CD4-positive, alpha-beta memory T cell (primary cell): ENCODE measurements around the gene TTC34. TPM values are rescaled to one million over a fixed set of nuclear protein-coding genes. Genes with fewer than 3 reads are reported as not detected.
"Not testable (repeated sequence)": the region's sequence is repeated elsewhere in the genome, so short reads cannot be mapped to it uniquely, and the experiment has no call there.

Experiments
- CTCF ChIA-PET: fragments of 350-600 bp; sonication (Branson Sonifier 250); formaldehyde crosslinking; loops from one replicate; lab custom pipeline; 2021; ENCODE audit warnings: inconsistent platforms; ENCODE audit not compliant: partially characterized antibody; lab: Charles Lee
- POLR2A ChIA-PET: fragments of 350-600 bp; sonication (Branson Sonifier 250); formaldehyde crosslinking; loops from one replicate; lab custom pipeline; 2021; ENCODE audit not compliant: partially characterized antibody; lab: Charles Lee
- DNase-seq, 5 donors: peaks; one replicate each; pipeline versions ENCODE4 v3.0.0 to v3.0.0-alpha.2; 2020 to 2022; ENCODE audit warnings: mixed read lengths in 1 of 5
- H3K27ac ChIP-seq: one replicate; pipeline ENCODE4 v1.7.0; 2013; ENCODE audit warnings: low read depth, low read length
- H3K27me3 ChIP-seq: 2 replicates; pipeline ENCODE4 v1.7.0; 2013; ENCODE audit warnings: mild to moderate bottlenecking, low read length, moderate library complexity; ENCODE audit not compliant: insufficient read depth
- H3K36me3 ChIP-seq: 2 replicates; pipeline ENCODE4 v1.7.0; 2013; ENCODE audit warnings: mild to moderate bottlenecking, low read length, moderate library complexity; ENCODE audit not compliant: insufficient read depth
- H3K4me1 ChIP-seq: 2 replicates; pipeline ENCODE4 v1.7.0; 2013; ENCODE audit warnings: mild to moderate bottlenecking, low read length, moderate library complexity; ENCODE audit not compliant: insufficient read depth
- H3K4me3 ChIP-seq, 2 donors: one replicate each; pipeline ENCODE4 v1.7.0; 2013; ENCODE audit warnings: low read length in 2 of 2, mild to moderate bottlenecking in 1 of 2
- H3K9me3 ChIP-seq, 2 donors: one replicate each; pipeline ENCODE4 v1.7.0; 2013; ENCODE audit warnings: low read length in 2 of 2, control low read depth in 1 of 2; ENCODE audit not compliant: control insufficient read depth in 1 of 2
- H3K27ac Mint-ChIP-seq, 7 donors: one replicate each; pipeline ENCODE4 v1.8.0; 2020 to 2021; ENCODE audit warnings: mixed read lengths in 7 of 7, mild to moderate bottlenecking in 6 of 7, inconsistent platforms in 3 of 7, moderate library complexity in 3 of 7
- H3K27me3 Mint-ChIP-seq, 2 donors: one replicate each; pipeline ENCODE4 v1.8.0; 2020 to 2021; ENCODE audit warnings: mixed read lengths in 2 of 2
- H3K36me3 Mint-ChIP-seq, 2 donors: one replicate each; pipeline ENCODE4 v1.8.0; 2020 to 2021; ENCODE audit warnings: mixed read lengths in 2 of 2, inconsistent platforms in 1 of 2, mild to moderate bottlenecking in 1 of 2
- H3K4me1 Mint-ChIP-seq, 4 donors: one replicate each; pipeline ENCODE4 v1.8.0; 2020 to 2021; ENCODE audit warnings: mixed read lengths in 4 of 4, mild to moderate bottlenecking in 1 of 4
- H3K4me3 Mint-ChIP-seq, 8 donors: one replicate each; pipeline ENCODE4 v1.8.0; 2020 to 2021; ENCODE audit warnings: mixed read lengths in 8 of 8, mild to moderate bottlenecking in 7 of 8, moderate library complexity in 6 of 8, inconsistent platforms in 3 of 8
- H3K9me3 Mint-ChIP-seq, 8 donors: one replicate each; pipeline ENCODE4 v1.8.0; 2020 to 2021; ENCODE audit warnings: mixed read lengths in 8 of 8, mild to moderate bottlenecking in 5 of 8, inconsistent platforms in 3 of 8, moderate library complexity in 1 of 8
- intact Hi-C: fragments of 100-400 bp; cut with micrococcal nuclease; formaldehyde crosslinking; loops from one replicate; pipeline ENCODE4 v1.15.1; 2023
- polyA plus RNA-seq, 2 donors: library from polyadenylated mRNA; unstranded; fragments of 300-500 nt; fragmentation: Illumina TruSeq; gene quantifications; one replicate each; pipeline ENCODE4 v1.2.3, GENCODE V29; 2021
- total RNA-seq, 2 experiments: library from RNA; stranded (reverse); gene quantifications; one replicate each; pipeline ENCODE4 v1.2.3, GENCODE V29; 2021

TTC34 gene
- total and polyA plus RNA-seq, 4 experiments from 2014 or later, result 0.06 to 4.9 (median 4.8) TPM; not detected in 1

DNA sequence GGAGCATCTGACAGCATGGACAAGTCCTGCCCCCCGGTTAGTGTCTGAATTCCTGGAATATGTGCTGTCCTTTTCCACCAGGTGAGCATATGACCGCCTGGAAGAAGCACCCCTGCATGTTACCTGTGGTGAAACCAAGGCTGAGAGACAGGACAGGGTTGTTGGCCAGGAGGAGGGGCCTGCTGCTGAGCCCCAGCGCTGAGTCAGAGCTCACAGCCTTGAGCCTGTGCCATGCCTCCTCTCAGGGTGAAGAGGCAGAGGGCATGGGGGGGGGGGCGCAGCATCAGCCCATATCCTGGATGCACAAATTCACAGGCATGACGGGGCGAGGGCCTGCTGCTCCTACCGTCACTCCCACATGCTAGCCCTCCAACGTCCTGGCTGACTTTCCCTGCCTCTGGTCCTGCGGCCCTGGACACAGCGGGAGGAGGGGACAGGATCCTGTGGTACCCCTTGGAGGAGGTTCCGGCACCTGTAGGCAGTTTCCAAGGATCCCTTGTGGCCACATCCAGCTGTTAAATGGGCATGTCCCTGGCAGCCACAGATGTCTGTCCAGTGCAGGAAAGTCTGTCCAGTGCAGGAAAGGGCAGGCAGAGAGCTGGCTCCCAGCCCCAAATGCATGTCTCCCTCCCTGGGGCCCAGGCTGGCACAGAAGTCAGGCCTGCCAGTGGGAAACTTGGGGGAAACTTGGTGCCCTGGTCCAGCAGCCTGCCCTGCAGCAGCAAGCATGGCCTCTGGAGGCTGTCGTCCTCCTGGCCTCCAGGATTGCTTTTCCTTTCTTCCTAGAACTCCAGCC, 23.9 kb downstream of the TTC34 start:
- peaks cover 7 to 13% of the 10 kb centered on the region in 2 donors for H3K9me3 ChIP-seq
- Mint-ChIP-seq H3K4me3 (no peak overlapping the region), H3K36me3 (peaks cover 6 to 7% of the 10 kb centered on the region in 2 donors), H3K27ac (no peak overlapping the region), H3K9me3 (peaks cover 0 to 30% (median 22%) of the 10 kb centered on the region in 8 donors), H3K27me3 (peaks cover 16 to 19% of the 10 kb centered on the region in 2 donors), H3K4me1 (no peaks in the 10 kb centered on the region)
- DNase-seq, result peak in 1 of 5 donors; percentile 22
- POLR2A ChIA-PET, result no interaction called here
- CTCF ChIA-PET, result no interaction called here
- no peak overlapping the region for H3K4me3 ChIP-seq
- H3K36me3 ChIP-seq, result no peaks in the 10 kb centered on the region
- H3K4me1 ChIP-seq, result no peaks in the 10 kb centered on the region
- intact Hi-C loops, result no loop called here
- no peak overlapping the region for H3K27ac ChIP-seq
- no peaks in the 10 kb centered on the region for H3K27me3 ChIP-seq

DNA sequence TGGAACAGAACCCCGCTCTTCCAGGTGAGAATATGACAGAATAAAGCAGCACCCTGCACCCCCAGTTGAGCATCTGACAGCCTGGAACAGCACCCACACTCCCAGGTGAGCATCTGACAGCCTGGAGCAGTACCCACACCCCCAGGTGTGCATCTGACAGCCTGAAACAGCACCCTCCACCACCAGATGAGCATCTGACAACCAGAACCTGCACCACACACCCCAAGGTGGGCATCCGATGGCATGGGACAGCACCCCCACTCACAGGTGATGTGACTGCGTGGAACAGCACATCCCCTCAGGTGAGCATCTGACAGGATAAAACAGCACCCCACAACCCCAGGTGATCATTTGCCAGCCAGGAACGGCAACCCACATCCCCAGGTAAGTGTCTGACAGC, 26.2 kb downstream of the TTC34 start:
- H3K36me3 Mint-ChIP-seq, POLR2A ChIA-PET, intact Hi-C loops, H3K36me3 ChIP-seq, H3K4me1 ChIP-seq, H3K9me3 Mint-ChIP-seq, H3K27ac ChIP-seq, H3K4me3 ChIP-seq, H3K9me3 ChIP-seq, DNase-seq, H3K27me3 Mint-ChIP-seq, H3K4me1 Mint-ChIP-seq, H3K27ac Mint-ChIP-seq, H3K27me3 ChIP-seq, H3K4me3 Mint-ChIP-seq, CTCF ChIA-PET: not testable (repeated sequence)

DNA sequence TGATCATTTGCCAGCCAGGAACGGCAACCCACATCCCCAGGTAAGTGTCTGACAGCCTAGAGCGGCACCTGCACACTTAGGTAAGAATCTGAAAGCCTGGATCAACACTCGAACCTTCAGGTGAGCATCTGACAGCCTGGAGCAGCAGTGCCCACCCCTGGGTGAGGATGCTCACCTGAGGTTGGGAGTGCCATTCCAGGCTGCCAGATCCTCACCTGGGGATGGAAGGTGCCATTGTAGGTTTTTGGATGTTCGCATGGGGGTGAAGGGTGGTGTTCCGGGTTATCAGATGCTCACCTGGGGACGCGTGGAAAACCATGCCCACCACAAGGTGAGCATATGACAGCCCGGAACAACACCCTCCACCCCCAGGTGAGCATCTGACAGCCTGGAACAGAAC, 33.4 kb downstream of the TTC34 start:
- H3K9me3 Mint-ChIP-seq, H3K36me3 ChIP-seq, H3K4me3 Mint-ChIP-seq, H3K27ac Mint-ChIP-seq, H3K4me3 ChIP-seq, H3K27me3 Mint-ChIP-seq, DNase-seq, H3K4me1 ChIP-seq, H3K9me3 ChIP-seq, intact Hi-C loops, H3K36me3 Mint-ChIP-seq, H3K27ac ChIP-seq, POLR2A ChIA-PET, H3K27me3 ChIP-seq, H3K4me1 Mint-ChIP-seq, CTCF ChIA-PET: not testable (repeated sequence)

DNA sequence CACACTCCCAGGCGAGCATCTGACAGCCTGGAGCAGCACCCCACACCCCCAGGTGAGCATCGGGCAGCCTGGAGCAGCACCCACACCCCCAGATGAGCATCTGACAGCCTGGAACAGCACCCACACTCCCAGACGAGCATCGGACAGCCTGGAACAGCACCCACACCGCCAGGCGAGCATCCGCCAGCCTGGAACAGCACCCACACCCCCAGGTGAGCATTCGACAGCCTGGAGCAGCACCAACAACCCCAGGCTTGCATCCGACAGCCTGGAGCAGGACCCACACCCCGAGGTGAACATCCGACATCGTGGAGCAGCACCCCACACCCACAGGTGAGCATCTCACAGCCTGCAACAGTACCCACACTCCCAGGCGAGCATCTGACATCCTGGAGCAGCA, 42.1 kb downstream of the TTC34 start:
- H3K9me3 ChIP-seq, intact Hi-C loops, H3K36me3 Mint-ChIP-seq, CTCF ChIA-PET, H3K4me1 ChIP-seq, H3K27me3 Mint-ChIP-seq, H3K4me3 Mint-ChIP-seq, H3K27me3 ChIP-seq, H3K9me3 Mint-ChIP-seq, H3K27ac Mint-ChIP-seq, H3K27ac ChIP-seq, H3K4me3 ChIP-seq, H3K36me3 ChIP-seq, POLR2A ChIA-PET, H3K4me1 Mint-ChIP-seq: not testable (repeated sequence)
- peak in 1 of 5 donors; percentile 32 for DNase-seq

DNA sequence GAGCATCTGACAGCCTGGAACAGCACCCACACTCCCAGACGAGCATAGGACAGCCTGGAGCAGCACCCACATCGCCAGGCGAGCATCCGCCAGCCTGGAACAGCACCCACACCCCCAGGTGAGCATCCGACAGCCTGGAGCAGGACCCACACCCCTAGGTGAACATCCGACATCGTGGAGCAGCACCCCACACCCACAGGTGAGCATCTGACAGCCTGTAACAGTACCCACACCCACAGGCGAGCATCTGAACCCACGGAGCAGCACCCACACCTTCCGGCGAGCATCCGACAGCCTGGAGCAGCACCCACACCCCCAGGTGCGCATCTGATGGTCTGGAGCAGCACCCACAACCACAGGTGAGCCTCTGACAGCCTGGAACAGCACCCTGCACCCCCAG, 44.0 kb downstream of the TTC34 start:
- H3K4me3 ChIP-seq, H3K27me3 ChIP-seq, H3K27ac Mint-ChIP-seq, H3K4me3 Mint-ChIP-seq, H3K36me3 Mint-ChIP-seq, H3K27ac ChIP-seq, POLR2A ChIA-PET, H3K9me3 ChIP-seq, H3K4me1 Mint-ChIP-seq, H3K4me1 ChIP-seq, H3K36me3 ChIP-seq, CTCF ChIA-PET, H3K27me3 Mint-ChIP-seq, intact Hi-C loops, H3K9me3 Mint-ChIP-seq: not testable (repeated sequence)
- peak in 1 of 5 donors; percentile 41 for DNase-seq

DNA sequence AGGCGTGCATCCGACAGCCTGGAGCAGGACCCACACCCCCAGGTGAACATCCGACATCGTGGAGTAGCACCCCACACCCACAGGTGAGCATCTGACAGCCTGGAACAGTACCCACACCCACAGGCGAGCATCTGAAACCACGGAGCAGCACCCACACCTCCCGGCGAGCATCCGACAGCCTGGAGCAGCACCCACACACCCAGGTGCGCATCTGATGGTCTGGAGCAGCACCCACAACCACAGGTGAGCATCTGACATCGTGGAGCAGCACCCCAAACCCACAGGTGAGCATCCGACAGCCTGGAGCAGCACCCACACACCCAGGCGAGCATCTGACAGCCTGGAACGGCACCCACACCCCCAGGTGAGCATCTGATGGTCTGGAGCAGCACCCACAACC, 46.1 kb downstream of the TTC34 start:
- intact Hi-C loops, H3K4me1 ChIP-seq, H3K27me3 ChIP-seq, H3K4me3 Mint-ChIP-seq, H3K27ac Mint-ChIP-seq, H3K27me3 Mint-ChIP-seq, CTCF ChIA-PET, H3K4me3 ChIP-seq, H3K9me3 Mint-ChIP-seq, H3K27ac ChIP-seq, H3K36me3 ChIP-seq, POLR2A ChIA-PET, H3K4me1 Mint-ChIP-seq, DNase-seq, H3K9me3 ChIP-seq, H3K36me3 Mint-ChIP-seq: not testable (repeated sequence)

DNA sequence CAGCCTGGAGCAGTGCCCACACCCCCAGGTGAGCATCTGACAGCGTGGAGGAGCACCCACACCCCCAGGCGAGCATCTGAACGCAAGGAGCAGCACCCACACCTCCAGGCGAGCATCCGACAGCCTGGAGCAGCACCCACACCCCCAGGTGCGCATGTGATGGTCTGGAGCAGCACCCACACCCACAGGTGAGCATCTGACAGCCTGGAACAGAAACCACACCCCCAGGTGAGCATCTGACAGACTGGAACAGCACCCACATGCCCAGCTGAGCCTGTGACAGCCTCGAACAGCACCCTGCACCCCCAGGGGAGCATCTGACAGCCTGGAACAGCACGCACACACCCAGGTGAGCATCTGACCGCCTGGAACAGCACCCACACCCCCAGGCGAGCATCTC, 46.9 kb downstream of the TTC34 start:
- H3K4me1 Mint-ChIP-seq, H3K4me1 ChIP-seq, H3K36me3 Mint-ChIP-seq, POLR2A ChIA-PET, H3K9me3 Mint-ChIP-seq, H3K27me3 ChIP-seq, H3K27ac ChIP-seq, H3K4me3 Mint-ChIP-seq, H3K4me3 ChIP-seq, H3K27ac Mint-ChIP-seq, CTCF ChIA-PET, H3K9me3 ChIP-seq, H3K36me3 ChIP-seq, H3K27me3 Mint-ChIP-seq, intact Hi-C loops: not testable (repeated sequence)
- peak in 1 of 5 donors; percentile 27 for DNase-seq

DNA sequence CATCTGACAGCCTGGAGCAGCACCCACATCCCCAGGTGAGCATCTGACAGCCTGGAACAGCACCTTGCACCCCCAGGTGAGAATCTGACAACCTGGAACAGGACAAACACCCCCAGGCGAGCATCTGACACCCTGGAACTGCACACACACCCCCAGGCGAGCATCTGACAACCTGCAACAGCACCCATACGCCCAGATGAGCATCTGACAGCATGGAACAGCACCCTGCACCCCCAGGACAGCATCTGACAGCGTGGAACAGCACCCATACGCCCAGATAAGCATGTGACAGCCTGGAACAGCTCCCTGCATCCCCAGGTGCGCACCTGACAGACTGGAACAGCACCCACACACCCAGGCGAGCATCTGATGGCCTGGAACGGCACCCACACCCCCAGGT, 49.0 kb downstream of the TTC34 start:
- H3K27me3 Mint-ChIP-seq, H3K36me3 Mint-ChIP-seq, H3K9me3 Mint-ChIP-seq, H3K4me1 Mint-ChIP-seq, CTCF ChIA-PET, H3K27ac Mint-ChIP-seq, H3K4me3 Mint-ChIP-seq, DNase-seq, POLR2A ChIA-PET, H3K27me3 ChIP-seq, H3K9me3 ChIP-seq, H3K4me1 ChIP-seq, H3K4me3 ChIP-seq, H3K27ac ChIP-seq, H3K36me3 ChIP-seq, intact Hi-C loops: not testable (repeated sequence)
